Stimulated activated CD4-positive, alpha-beta T cell treated with anti-CD3 and anti-CD28 coated beads, Interleukin-4, amount 100 ng/mL, for 48 hours (primary cell): ENCODE data around the gene RALGPS2.

Experiments
- DNase-seq, 2 donors: peaks; one replicate each; pipeline ENCODE4 v3.0.0-alpha.2; 2020; ENCODE audit warnings: low read depth in 2 of 2

Gene RALGPS2

GRCh38 chr1:178918955-178919354 lies 193.9 kb downstream of the RALGPS2 start:
- DNase-seq: no peak

GRCh38 chr1:178919581-178919980 lies 194.5 kb downstream of the RALGPS2 start:
- DNase-seq: no peak

DNA sequence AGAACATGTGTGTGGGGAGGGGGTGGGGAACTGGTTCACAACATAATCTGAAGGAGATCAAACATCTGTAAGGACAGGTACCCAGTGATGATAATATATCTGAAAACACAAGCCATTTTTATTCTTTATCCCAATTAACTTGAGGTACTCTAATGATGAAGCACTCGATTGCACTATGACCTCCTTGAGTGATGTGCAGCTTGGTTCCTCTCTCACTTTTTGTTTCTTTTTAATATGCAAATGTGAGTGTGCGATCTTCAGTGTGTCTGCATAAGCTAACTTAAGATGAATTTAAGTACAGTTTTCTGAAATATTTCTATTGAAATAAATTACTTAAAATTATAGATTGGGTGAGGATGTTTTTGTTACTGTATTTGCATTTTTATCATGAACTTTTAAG lies 196.5 kb downstream of the RALGPS2 start:
- DNase-seq: no peak

DNA sequence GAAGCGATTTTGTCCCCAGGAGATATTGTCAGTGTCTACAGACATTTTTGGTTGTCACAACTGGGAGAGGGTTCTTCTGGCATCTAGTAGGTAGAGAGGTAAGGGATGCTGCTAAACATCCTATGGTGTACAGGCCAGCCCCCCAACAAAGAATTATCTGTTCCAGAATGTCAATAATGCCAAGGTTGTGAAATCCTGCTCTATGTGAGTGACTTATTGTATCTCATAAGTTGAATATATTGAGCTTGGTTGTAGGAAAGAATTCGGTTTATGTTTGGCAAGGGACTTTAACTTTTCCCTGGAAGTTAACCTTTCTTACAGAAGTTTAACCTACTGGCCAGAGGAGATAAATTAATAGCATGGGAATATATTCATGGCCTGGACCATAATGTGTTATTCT lies 198.5 kb downstream of the RALGPS2 start:
- no peak for DNase-seq

DNA sequence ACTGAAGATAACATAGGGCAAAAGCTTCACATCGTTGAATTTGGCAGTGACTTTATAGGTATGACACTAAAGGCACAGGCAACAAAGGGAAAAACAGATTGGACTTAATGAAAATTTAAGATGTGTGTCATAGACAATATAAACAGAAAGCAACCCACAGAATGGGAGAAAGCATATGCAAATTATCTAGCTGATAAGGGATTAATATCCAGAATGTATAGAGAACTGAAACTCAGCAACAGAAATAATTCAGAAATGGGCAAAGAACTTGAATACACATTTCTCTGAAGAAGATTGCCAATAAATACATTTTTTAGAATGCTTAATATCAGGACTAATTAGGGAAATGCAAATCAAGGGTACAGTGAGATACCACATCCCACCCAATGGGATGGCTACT lies 201.0 kb downstream of the RALGPS2 start:
- no peak for DNase-seq

DNA sequence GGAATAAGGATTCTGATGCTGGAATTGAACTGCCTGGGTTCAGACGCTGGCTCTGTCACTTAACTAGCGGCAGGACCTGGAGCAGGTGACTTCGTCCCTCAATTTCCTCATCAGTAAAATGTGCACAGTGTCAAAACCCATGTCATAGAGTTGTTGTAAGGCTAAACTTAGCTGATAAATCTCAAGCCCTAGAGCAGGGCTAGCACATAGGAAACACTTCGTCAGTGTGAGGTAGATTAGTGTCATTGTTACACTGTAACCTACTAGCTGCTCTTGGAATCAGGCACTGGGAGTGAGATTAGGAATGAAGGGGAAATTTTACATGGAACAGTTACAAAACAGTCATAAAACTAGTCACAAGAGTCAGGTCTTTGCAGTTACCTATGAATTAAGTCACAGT lies 202.0 kb downstream of the RALGPS2 start:
- DNase-seq: no peak

DNA sequence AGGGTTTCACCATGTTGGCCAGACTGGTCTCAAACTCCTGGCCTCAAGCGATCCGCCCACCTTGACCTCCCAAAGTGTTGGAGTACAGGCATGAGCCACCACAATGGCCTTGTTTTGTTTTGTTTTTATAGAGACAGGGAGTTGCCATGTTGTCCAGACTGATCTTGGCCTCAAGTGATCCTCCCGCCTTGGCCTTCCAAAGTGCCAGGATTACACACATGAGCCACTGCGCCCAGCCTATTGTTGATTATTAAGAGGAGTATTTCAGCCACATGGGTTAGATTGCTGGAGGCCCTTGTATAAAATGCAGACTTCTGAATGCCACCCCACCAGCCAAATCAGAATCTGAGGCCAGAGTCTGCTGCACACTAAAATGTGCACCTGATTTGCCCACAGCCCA lies 203.0 kb downstream of the RALGPS2 start:
- no peak for DNase-seq

- DNase-seq: no peak
Observed at GRCh38 chr1:178928976-178929375, 203.9 kb downstream of the RALGPS2 start.

DNA sequence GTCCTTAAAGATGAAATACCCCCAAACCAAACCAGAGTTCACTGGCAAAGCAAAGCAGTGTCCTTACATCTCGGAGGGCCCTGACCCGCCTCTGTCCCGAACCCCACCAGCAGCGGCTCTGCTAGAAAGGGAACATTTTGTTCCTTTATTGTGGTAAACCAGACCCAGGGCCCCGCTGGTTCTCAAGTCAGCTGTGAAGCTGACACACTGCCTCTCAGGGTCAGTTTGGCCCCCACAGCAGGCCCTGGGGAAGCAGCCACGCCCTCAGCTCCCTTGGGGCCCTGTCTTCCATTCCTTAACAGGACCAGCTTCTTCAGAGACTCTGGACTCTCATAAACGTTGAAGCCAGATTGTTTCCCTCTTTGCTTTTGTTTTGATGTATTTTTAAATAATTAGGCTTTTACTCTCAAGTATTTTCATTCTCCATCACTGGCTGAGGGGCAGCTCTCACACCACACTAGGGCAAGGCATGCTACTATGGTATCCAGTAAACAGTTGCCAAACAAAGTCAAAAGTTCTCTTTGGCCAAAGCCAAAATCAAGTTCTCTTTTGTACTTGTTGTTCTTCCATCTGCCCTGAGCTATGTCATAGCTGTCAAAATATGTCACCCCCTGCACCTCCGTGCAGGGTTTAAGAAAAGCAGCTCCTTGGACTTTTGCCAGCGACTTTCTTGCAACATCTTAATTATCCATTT lies 207.0 kb downstream of the RALGPS2 start:
- no peak for DNase-seq

GRCh38 chr1:178932552-178932906 lies 207.5 kb downstream of the RALGPS2 start:
- no peak for DNase-seq

DNA sequence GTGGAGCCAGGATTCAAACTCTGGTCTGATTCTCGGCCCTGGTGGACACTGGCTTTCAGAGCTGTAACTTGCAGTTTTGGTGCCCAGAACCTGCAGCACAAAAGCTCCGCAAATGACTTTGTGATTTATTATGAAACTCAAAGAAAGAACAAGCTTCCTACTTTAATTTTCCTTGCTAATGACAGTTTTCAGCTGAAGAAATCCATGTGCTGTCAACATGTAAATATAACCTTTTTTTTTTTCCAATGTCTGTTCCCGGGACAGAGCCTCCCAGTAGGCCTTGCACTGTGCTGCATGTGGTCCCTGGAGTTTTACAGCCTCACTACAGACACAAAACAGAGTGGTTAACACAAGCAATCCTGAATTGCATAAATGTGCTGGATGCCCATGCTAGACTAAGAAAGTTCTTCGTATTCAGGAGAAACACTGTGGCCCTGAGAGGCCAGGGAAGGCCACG lies 208.1 kb downstream of the RALGPS2 start:
- DNase-seq: no peak

DNA sequence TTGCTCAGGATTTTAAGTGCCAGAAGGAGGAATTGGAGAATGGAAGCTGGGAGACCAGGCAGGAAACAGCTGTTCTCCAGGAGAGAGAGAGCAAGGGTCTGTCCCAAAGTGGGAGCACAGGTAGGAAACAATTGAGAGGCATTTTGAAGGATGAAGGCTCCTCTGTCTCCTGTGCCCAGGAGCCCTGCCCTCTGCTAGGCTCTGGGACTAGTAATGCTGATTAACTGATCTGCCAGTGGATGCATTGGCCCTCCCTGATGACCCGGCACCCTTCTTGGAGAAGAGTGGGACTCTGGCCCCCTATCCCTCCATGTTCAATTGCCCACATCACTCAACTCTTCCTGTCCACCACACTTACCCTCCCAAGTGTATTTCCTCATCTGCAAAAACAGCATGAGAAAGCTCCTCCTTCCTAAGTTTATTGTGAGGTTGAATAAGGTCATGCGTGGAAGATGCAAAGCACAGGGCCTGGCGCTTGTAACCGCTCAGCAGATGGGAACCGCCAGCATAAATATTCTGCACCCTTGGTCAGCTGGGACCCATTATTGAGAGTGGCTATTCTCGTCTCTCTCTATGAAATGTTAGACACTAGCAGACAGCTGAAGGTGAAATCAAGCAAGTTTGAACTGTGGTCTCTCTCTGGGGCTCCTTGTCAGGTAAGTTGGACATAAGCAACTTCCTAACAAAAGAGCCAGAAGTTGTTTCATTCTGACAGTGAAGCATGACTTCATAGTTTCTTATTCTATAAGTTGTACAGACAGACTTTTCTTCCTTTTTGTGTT lies 208.9 kb downstream of the RALGPS2 start:
- no peak for DNase-seq

GRCh38 chr1:178934546-178934945 lies 209.5 kb downstream of the RALGPS2 start:
- no peak for DNase-seq

DNA sequence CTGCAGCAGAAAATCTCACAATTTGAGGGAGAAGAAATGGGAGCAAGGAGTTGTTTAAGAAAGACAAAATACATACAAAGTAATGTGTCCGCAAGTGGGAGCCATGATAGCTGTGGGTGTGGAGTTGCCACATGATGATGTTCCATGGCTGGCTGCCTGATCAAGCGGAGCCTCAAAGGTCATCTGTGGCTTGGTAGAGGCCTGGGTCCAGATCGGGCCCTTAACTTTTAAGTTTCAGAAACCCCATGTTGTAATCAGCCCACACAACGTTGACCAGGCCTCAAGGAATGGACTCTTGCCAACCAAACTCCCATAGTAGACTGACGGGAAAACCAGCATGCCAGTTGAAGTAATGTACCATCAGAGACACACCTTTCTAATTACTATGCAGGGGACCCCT lies 210.6 kb downstream of the RALGPS2 start:
- DNase-seq: no peak

DNA sequence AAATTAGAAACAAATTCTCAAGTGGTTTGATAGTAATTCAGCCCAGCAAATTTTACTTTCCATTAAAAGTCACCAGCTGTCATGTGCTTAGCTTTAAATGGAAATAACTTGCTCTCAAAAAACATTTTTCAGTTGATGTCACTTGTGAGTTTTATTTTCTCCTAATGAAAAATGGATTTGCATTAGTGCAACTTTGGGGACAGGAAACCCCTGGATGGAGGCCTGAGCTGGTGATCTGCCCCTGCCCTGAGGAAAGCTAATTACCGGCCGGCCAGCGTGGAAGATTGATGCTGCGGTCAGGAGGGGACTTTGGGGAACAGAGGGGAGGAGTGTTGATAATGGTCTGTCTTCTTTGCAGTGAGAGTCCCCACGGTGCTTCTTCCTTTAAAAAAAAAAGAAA lies 212.7 kb downstream of the RALGPS2 start:
- DNase-seq: no peak

- no peak for DNase-seq
Observed at GRCh38 chr1:178938101-178938958, 213.3 kb downstream of the RALGPS2 start.

GRCh38 chr1:178938959-178939317 lies 213.9 kb downstream of the RALGPS2 start:
- DNase-seq: no peak

DNA sequence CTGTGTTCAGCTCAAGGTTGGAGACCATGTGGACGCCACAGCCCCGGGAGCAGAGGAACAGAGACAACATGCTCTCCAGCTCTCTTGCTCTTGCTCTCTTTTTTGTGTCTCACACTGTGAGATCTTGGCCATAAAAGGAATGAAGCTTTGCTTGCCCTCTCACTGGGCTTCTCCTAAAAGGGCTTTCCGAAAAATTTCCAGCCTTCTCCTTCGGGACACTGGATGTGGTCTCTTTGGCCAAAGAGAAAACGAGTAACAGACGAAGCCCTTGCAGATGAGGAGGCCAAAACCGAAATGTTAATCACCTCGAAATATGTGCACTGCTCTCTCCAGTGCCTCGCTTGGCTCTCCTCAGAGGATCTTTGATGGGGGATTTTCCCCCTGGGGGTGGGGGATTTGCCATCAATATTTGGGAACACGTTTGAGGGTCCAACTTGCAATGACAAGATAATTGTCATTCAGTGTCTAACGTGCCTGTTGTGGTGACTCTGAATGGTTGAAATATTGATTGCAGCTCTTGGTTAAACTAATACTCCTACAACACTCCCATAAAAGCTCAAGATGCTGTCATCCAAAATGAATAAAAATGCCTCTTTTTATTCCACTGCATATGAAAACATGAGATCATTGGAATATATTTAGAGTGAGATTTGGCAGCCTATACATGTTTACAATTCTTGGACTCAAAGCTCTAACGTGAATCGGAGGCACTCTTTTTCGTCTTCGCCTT lies 214.5 kb downstream of the RALGPS2 start:
- no peak for DNase-seq

GRCh38 chr1:178940068-178940765 lies 215.2 kb downstream of the RALGPS2 start:
- no peak for DNase-seq

- DNase-seq: no peak
Observed at GRCh38 chr1:178941261-178941689, 216.2 kb downstream of the RALGPS2 start.

DNA sequence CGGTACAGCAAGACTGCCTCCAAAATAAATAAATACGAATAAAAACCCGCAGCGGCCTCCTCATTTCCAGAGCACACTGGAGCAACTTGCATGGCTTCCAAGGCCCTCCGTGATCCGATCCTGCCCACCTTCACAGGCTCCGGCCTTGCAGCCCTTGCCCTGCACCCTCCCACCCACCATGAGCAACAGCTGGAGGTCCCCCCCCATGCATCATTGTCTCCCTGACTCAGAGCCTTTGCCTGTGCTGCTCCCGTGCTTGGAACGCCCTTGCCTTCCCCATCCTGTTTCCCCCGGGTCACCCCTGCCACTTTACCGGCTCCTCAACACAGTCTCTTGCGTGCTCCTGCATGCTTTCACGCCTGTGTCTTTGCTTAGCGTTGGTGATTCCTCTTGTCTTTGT lies 216.8 kb downstream of the RALGPS2 start:
- DNase-seq: no peak
